Subcutaneous abdominal adipose tissue (tissue), 5 donors: ENCODE data around the gene ELP1.
"Not testable (repeated sequence)": the region's sequence is repeated elsewhere in the genome, so short reads cannot be mapped to it uniquely, and the experiment has no call there.

Experiments
- H3K27ac ChIP-seq: one replicate; pipeline ENCODE4 v1.7.0; 2013; ENCODE audit warnings: low read depth, mild to moderate bottlenecking, inconsistent platforms, low read length, moderate library complexity
- H3K27me3 ChIP-seq, 5 donors: one replicate each; pipeline ENCODE4 v1.7.0; 2013; ENCODE audit warnings: low read length in 5 of 5, inconsistent platforms in 1 of 5; ENCODE audit not compliant: control insufficient read depth in 5 of 5, insufficient read depth in 4 of 5
- H3K36me3 ChIP-seq, 5 donors: one replicate each; pipeline ENCODE4 v1.7.0; 2013; ENCODE audit warnings: low read length in 5 of 5; ENCODE audit not compliant: control insufficient read depth in 5 of 5, insufficient read depth in 5 of 5
- H3K4me1 ChIP-seq, 5 donors: one replicate each; pipeline ENCODE4 v1.7.0; 2013; ENCODE audit warnings: low read length in 5 of 5, mild to moderate bottlenecking in 3 of 5, moderate library complexity in 1 of 5; ENCODE audit not compliant: control insufficient read depth in 5 of 5, insufficient read depth in 5 of 5
- H3K4me3 ChIP-seq, 5 donors: one replicate each; pipeline ENCODE4 v1.7.0; 2013; ENCODE audit warnings: low read length in 5 of 5, low read depth in 1 of 5
- H3K9ac ChIP-seq, 5 donors: one replicate each; pipeline ENCODE4 v1.7.0; 2013; ENCODE audit warnings: low read length in 5 of 5, mild to moderate bottlenecking in 4 of 5, moderate library complexity in 3 of 5
- H3K9me3 ChIP-seq, 5 donors: one replicate each; pipeline ENCODE4 v1.7.0; 2013; ENCODE audit warnings: low read length in 5 of 5; ENCODE audit not compliant: control insufficient read depth in 5 of 5
- donor health status: healthy.
- donor health status: healthy.
- donor health status: healthy.
- donor health status: healthy.
- donor health status: healthy.

Gene ELP1, protein sequence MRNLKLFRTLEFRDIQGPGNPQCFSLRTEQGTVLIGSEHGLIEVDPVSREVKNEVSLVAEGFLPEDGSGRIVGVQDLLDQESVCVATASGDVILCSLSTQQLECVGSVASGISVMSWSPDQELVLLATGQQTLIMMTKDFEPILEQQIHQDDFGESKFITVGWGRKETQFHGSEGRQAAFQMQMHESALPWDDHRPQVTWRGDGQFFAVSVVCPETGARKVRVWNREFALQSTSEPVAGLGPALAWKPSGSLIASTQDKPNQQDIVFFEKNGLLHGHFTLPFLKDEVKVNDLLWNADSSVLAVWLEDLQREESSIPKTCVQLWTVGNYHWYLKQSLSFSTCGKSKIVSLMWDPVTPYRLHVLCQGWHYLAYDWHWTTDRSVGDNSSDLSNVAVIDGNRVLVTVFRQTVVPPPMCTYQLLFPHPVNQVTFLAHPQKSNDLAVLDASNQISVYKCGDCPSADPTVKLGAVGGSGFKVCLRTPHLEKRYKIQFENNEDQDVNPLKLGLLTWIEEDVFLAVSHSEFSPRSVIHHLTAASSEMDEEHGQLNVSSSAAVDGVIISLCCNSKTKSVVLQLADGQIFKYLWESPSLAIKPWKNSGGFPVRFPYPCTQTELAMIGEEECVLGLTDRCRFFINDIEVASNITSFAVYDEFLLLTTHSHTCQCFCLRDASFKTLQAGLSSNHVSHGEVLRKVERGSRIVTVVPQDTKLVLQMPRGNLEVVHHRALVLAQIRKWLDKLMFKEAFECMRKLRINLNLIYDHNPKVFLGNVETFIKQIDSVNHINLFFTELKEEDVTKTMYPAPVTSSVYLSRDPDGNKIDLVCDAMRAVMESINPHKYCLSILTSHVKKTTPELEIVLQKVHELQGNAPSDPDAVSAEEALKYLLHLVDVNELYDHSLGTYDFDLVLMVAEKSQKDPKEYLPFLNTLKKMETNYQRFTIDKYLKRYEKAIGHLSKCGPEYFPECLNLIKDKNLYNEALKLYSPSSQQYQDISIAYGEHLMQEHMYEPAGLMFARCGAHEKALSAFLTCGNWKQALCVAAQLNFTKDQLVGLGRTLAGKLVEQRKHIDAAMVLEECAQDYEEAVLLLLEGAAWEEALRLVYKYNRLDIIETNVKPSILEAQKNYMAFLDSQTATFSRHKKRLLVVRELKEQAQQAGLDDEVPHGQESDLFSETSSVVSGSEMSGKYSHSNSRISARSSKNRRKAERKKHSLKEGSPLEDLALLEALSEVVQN (N-terminal part only)

GRCh38 chr9:108933718-108934322 lies at the start of gene ELP1:
ELP1 (minus strand) TSS chr9:108934124; CDS start chr9:108931146, 2,978 bp downstream.
- H3K36me3 ChIP-seq: peaks cover under 1 to 13% (median 10%) of the 10 kb centered on the region in 5 donors
- peaks cover 5 to 26% (median 24%) of the 10 kb centered on the region in 5 donors for H3K4me1 ChIP-seq
- H3K27ac ChIP-seq: peak within 1 kb of the TSS; percentile 82
- no peaks in the 10 kb centered on the region for H3K27me3 ChIP-seq
- H3K9ac ChIP-seq: peak within 1 kb of the TSS; percentile 84 to 94 (median 90)
- H3K4me3 ChIP-seq: peak within 1 kb of the TSS; percentile 99 to 100 (median 100)
- H3K9me3 ChIP-seq: no peaks in the 10 kb centered on the region

- H3K4me1 ChIP-seq: peaks cover 0 to 4% (median 0%) of the 10 kb centered on the region in 5 donors
- no peaks in the 10 kb centered on the region for H3K9me3 ChIP-seq
- H3K9ac ChIP-seq: no peak overlapping the region
- peaks cover 2 to 13% (median 9%) of the 10 kb centered on the region in 5 donors for H3K36me3 ChIP-seq
- no peak overlapping the region for H3K4me3 ChIP-seq
- no peaks in the 10 kb centered on the region for H3K27me3 ChIP-seq
- no peak overlapping the region for H3K27ac ChIP-seq
These were observed 47.0 kb upstream of the ELP1 start for GRCh38 chr9:108980893-108981292.

- no peak overlapping the region for H3K4me3 ChIP-seq
- no peaks in the 10 kb centered on the region for H3K9me3 ChIP-seq
- peaks cover 0 to 18% (median 12%) of the 10 kb centered on the region in 5 donors for H3K4me1 ChIP-seq
- H3K36me3 ChIP-seq: peaks cover 2 to 13% (median 9%) of the 10 kb centered on the region in 5 donors
- H3K9ac ChIP-seq: no peak overlapping the region
- H3K27ac ChIP-seq: no peak overlapping the region
- H3K27me3 ChIP-seq: no peaks in the 10 kb centered on the region
These were observed 44.3 kb upstream of the ELP1 start for GRCh38 chr9:108978205-108978604.

DNA sequence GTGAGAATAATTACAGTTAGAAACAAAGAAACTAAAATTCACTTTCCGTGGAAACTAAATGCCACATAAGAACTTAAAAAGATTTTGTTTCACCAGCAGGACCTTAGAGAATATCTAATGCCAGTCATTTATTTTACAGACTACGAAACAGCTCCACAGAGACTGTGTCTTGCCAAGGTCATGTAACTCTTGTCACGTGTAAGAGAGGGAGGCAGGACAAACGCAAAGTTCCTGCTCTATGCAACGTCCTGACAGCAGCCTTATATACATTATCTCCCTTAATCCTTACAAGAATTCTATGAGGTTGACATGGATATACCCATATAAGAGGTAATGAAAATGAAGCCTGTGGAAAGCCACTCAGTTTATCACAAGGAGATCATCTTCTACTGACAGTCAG lies 40.0 kb upstream of the ELP1 start:
- H3K9ac ChIP-seq: no peak overlapping the region
- no peaks in the 10 kb centered on the region for H3K27me3 ChIP-seq
- H3K27ac ChIP-seq: no peak overlapping the region
- H3K4me3 ChIP-seq: no peak overlapping the region
- no peaks in the 10 kb centered on the region for H3K9me3 ChIP-seq
- H3K4me1 ChIP-seq: peaks cover 0 to 34% (median 25%) of the 10 kb centered on the region in 5 donors
- H3K36me3 ChIP-seq: peaks cover 0 to 4% (median 3%) of the 10 kb centered on the region in 5 donors

DNA sequence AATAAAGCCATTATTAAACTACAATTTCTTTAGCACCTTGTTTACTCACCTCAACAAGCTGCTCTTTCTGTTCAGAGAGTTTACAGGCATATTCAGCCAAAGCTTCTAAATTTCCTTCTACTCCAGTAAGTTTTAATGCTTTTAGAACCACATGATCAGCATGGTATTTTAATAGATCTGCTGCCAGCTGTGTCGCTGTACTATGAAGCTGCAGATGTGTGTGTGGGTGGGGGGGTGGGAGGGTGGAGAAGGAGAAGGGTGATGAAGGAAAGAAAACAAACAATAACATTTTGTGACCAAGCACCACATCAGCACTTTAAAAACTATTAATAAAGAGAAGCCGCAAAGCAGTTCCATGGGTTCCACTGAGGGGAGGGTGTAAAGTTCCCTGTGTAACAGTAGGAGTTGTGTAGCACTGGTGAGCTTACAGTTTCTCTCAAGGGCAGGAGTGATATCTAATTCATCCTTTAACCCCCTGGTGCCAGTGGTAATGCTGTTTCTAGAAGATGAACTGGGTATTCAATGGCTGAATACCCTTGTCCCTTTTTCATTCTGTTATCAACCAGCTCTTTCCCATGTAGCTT lies 38.8 kb upstream of the ELP1 start:
- peak overlapping the region; percentile 56 for H3K27ac ChIP-seq

DNA sequence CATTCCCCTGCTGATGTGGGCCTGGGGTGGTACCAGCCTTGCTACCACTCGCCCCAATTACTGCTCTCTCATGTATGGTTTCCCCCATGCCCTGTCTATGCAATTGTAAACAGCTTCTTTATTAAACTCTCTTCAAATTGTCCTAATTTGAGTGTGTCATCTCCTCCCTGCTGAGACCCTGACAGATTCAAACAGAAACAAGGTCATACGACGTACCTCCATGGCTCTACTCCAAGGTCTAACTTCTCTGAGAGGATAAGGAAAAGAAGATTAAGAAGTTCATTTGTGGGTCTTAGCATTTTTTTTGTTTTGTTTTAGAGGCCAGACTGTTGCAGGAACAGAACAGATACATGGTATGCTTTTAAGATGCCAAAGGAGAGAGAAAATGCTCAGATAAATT lies 38.3 kb upstream of the ELP1 start:
- Histone ChIP-seq H3K36me3 (peaks cover 0 to 4% (median 2%) of the 10 kb centered on the region in 5 donors), H3K27me3 (no peaks in the 10 kb centered on the region), H3K9ac (no peak overlapping the region), H3K4me1 (peaks cover 0 to 30% (median 25%) of the 10 kb centered on the region in 5 donors), H3K27ac (peak overlapping the region; percentile 56), H3K9me3 (no peaks in the 10 kb centered on the region), H3K4me3 (no peak overlapping the region)

More for the DNA sequence above, 38.8 kb upstream of the ELP1 start:
- H3K4me3 ChIP-seq: peak overlapping the region in 1 of 5 donors; percentile 19
- no peaks in the 10 kb centered on the region for H3K27me3 ChIP-seq
- H3K4me1 ChIP-seq: peaks cover 0 to 30% (median 25%) of the 10 kb centered on the region in 5 donors
- peaks cover 0 to 4% (median 2%) of the 10 kb centered on the region in 5 donors for H3K36me3 ChIP-seq
- H3K9me3 ChIP-seq: no peaks in the 10 kb centered on the region
- H3K9ac ChIP-seq: no peak overlapping the region

GRCh38 chr9:108971392-108971791 lies 37.5 kb upstream of the ELP1 start:
- not testable (repeated sequence) for H3K4me3 ChIP-seq, H3K9ac ChIP-seq, H3K36me3 ChIP-seq, H3K27ac ChIP-seq, H3K9me3 ChIP-seq, H3K27me3 ChIP-seq
- peaks cover 0 to 30% (median 25%) of the 10 kb centered on the region in 5 donors for H3K4me1 ChIP-seq

- Histone ChIP-seq H3K4me1 (peaks cover 0 to 13% (median 10%) of the 10 kb centered on the region in 5 donors), H3K9ac (no peak overlapping the region), H3K4me3 (no peak overlapping the region), H3K9me3 (no peaks in the 10 kb centered on the region), H3K27me3 (no peaks in the 10 kb centered on the region), H3K36me3 (peaks cover 0 to 13% (median 2%) of the 10 kb centered on the region in 5 donors), H3K27ac (no peak overlapping the region)
These were observed 34.0 kb upstream of the ELP1 start for GRCh38 chr9:108967916-108968315.
